K562 (cell line): Measurements from ENCODE around the gene PCYT1A. TPM values are rescaled to one million over a fixed set of nuclear protein-coding genes. Genes with fewer than 3 reads are reported as not detected.
A peak's percentile ranks its signal among the peaks of the same experiment; 100 is the strongest.

ENCODE experiments used
- ATAC-seq: fragments of 200-7000 bp; cut with Tn5 transposase; 3 replicates; pipeline ENCODE4 v1.9.1; 2020; ENCODE audit warnings: moderate library complexity
- BruUV-seq: library from RNA; stranded (reverse); fragments of 400-500 nt; replicated peaks from 2 replicates; lab custom pipeline; 2021; lab: Mats Ljungman, UMichigan
- CTCF ChIA-PET: fragments of 300-600 bp; formaldehyde crosslinking; extraction: SDS; loops from one replicate; lab custom pipeline; 2021; ENCODE audit warnings: low intra/inter-chr PET ratio; lab: Yijun Ruan, JAX
- POLR2A ChIA-PET: fragments of 300-600, 350-650 bp; sonication (Branson Sonifier 250); formaldehyde crosslinking; extraction: SDS; loops from one replicate; lab custom pipeline; 2021; ENCODE audit warnings: antibody characterized with exemption, inconsistent platforms; lab: Yijun Ruan, JAX
- DNase-seq, 4 experiments: peaks; one replicate each; pipeline versions ENCODE4 v3.0.0 to v3.0.0-alpha.2; 2011 to 2018; ENCODE audit warnings: low spot score in 3 of 4, mixed read lengths in 3 of 4; ENCODE audit errors: extremely low read depth in 1 of 4
- FAIRE-seq: peaks from 2 replicates; lab custom pipeline; 2011; peaks lifted over from hg19 to GRCh38; lab: Jason Lieb, UNC
- H2AFZ ChIP-seq: 2 replicates; pipeline ENCODE4 v1.6.0; 2011; ENCODE audit warnings: low read depth, low read length, control low read depth, inconsistent platforms
- H3K27ac ChIP-seq: fragments of 200-600 bp; 3 replicates; pipeline ENCODE4 v1.8.0; 2011; ENCODE audit warnings: low read depth, mild to moderate bottlenecking, control low read depth, inconsistent platforms, low read length, moderate library complexity, mixed read lengths; ENCODE audit errors: extremely low read depth
- H3K27me3 ChIP-seq, 2 experiments: fragments of 300-600 bp in 1 of 2; 2 replicates in 1 of 2; 3 replicates in 1 of 2; pipeline versions ENCODE4 v1.6.0 to v1.8.0; 2011; ENCODE audit warnings: inconsistent platforms in 2 of 2, low read length in 2 of 2, mild to moderate bottlenecking in 1 of 2, mixed read lengths in 1 of 2, moderate library complexity in 1 of 2; ENCODE audit not compliant: control insufficient read depth in 2 of 2, insufficient read depth in 2 of 2
- H3K36me3 ChIP-seq: fragments of 300-600 bp; 3 replicates; pipeline ENCODE4 v1.8.0; 2011; ENCODE audit warnings: mild to moderate bottlenecking, low read length, inconsistent platforms; ENCODE audit not compliant: control insufficient read depth, insufficient read depth
- H3K4me1 ChIP-seq, 2 experiments: fragments of 200-600 bp in 1 of 2; replicated peaks in 1 of 2; 2 replicates in 1 of 2; 3 replicates in 1 of 2; pipeline versions ENCODE4 v1.5.1 to v1.8.0; 2011; ENCODE audit warnings: inconsistent platforms in 2 of 2, low read length in 2 of 2, mild to moderate bottlenecking in 1 of 2, mixed read lengths in 1 of 2, moderate library complexity in 1 of 2; ENCODE audit not compliant: control insufficient read depth in 2 of 2, insufficient read depth in 2 of 2
- H3K4me2 ChIP-seq: 2 replicates; pipeline ENCODE4 v1.6.1; 2011; ENCODE audit warnings: low read length, control low read depth, inconsistent platforms, mixed read lengths; ENCODE audit not compliant: insufficient read depth
- H3K4me3 ChIP-seq: fragments of 200-600 bp; sonication (generic), shearing (Covaris generic); 2 replicates; pipeline ENCODE4 v1.5.1; 2016; ENCODE audit warnings: control low read depth, inconsistent platforms
- H3K79me2 ChIP-seq: fragments of 200-600 bp; 3 replicates; pipeline ENCODE4 v1.8.0; 2011; ENCODE audit warnings: low read length, inconsistent platforms; ENCODE audit not compliant: control insufficient read depth, insufficient read depth
- H3K9ac ChIP-seq, 2 experiments: 2 replicates each; pipeline versions ENCODE4 v1.6.0 to v1.6.1; 2011; ENCODE audit warnings: low read depth in 2 of 2, low read length in 2 of 2, control low read depth in 1 of 2, inconsistent platforms in 1 of 2, mild to moderate bottlenecking in 1 of 2, mixed read lengths in 1 of 2; ENCODE audit not compliant: insufficient read depth in 1 of 2
- H3K9me1 ChIP-seq: one replicate; pipeline ENCODE4 v1.6.0; 2011; ENCODE audit warnings: inconsistent platforms, mild to moderate bottlenecking, low read length, moderate library complexity; ENCODE audit not compliant: control insufficient read depth, insufficient read depth
- H3K9me3 ChIP-seq: replicated peaks from 2 replicates; pipeline ENCODE4 v1.5.1; 2011; ENCODE audit warnings: low read depth, low read length, inconsistent platforms; ENCODE audit not compliant: control insufficient read depth, insufficient read depth
- H4K20me1 ChIP-seq: replicated peaks from 2 replicates; pipeline ENCODE4 v1.6.1; 2011; ENCODE audit warnings: low read length, inconsistent platforms, mixed read lengths; ENCODE audit not compliant: control insufficient read depth, insufficient read depth
- ARID2 ChIP-seq: fragments of 450-650 bp; IDR thresholded peaks from 2 replicates; pipeline ENCODE4 v1.6.1; 2017; ENCODE audit warnings: antibody characterized with exemption, mild to moderate bottlenecking
- E2F6 ChIP-seq, 2 experiments: IDR thresholded peaks; 2 replicates each; pipeline ENCODE4 v1.6.1; 2011; ENCODE audit warnings: borderline replicate concordance in 1 of 2, control low read depth in 1 of 2, low read depth in 1 of 2, low read length in 1 of 2, mild to moderate bottlenecking in 1 of 2, mixed read lengths in 1 of 2, moderate library complexity in 1 of 2; ENCODE audit not compliant: insufficient read depth in 1 of 2, insufficient read length in 1 of 2, poor library complexity in 1 of 2, severe bottlenecking in 1 of 2; ENCODE audit errors: extremely low read depth in 1 of 2
- WGBS: fragments of 100-300 bp; shearing (Covaris generic); methylation state at CpG from one replicate; pipeline ENCODE4 v1.1.6; 2016; ENCODE audit warnings: low coverage, mixed read lengths; ENCODE audit not compliant: insufficient coverage; ENCODE audit errors: missing lambda C conversion rate; 5-methylcytosine and 5-hydroxymethylcytosine counted together
- in situ Hi-C: fragments of 300-500 bp; cut with MboI; formaldehyde crosslinking; loops from 4 replicates; pipeline ENCODE4 v1.15.0; 2018; ENCODE audit warnings: inconsistent platforms, mixed read lengths
- intact Hi-C: fragments of 100-400 bp; cut with micrococcal nuclease; formaldehyde crosslinking; loops from 2 replicates; pipeline ENCODE4 v1.14.2; 2022
- polyA plus RNA-seq, 8 experiments: library from polyadenylated mRNA; depleted of rRNA in 4 of 8; stranded (reverse) in 5 of 8; unstranded in 3 of 8; fragments of >200 nt; fragmentation: Nextera tagmentation in 2 of 8; fragmentation: Illumina TruSeq in 1 of 8; extraction: Ambion mirVana in 2 of 8; extraction: Trizol in 1 of 8; gene quantifications; 2 replicates each; pipeline versions ENCODE4 v1.2.1 to v1.2.3, GENCODE V29; 2011 to 2014; ENCODE audit warnings: inconsistent platforms in 1 of 8, missing spikeins in 1 of 8
- total RNA-seq, 7 experiments: library from RNA; depleted of rRNA in 6 of 7; stranded (reverse); fragments of >200 nt in 6 of 7; fragmentation: Illumina TruSeq in 2 of 7; extraction: Trizol in 2 of 7; gene quantifications; 2 replicates each; pipeline versions ENCODE4 v1.2.1 to v1.2.3, GENCODE V29; 2011 to 2021; ENCODE audit warnings: low replicate concordance in 1 of 7

The PCYT1A gene
- total and polyA plus RNA-seq, 9 of the 15 experiments (the other 6 are each of a cell fraction or from before 2014, with no cell fraction given), result 13.4 to 62.8 (median 49.4) TPM

- FAIRE-seq, result no peak
- H3K9me1 ChIP-seq, result no peaks in the 10 kb centered on the region
- no TSS peak for BruUV-seq
- no peak for DNase-seq
- no peaks in the 10 kb centered on the region for H3K36me3 ChIP-seq
- peaks cover 13 to 48% of the 10 kb centered on the region in 2 experiments; a peak in 4 of 5 replicates for H3K4me1 ChIP-seq
- TF ChIP-seq E2F6 (IDR thresholded peaks at IDR 0.05; ENCODE audit: borderline replicate concordance in 1 of 2, extremely low read depth in 1 of 2, insufficient read depth in 1 of 2, insufficient read length in 1 of 2, low read depth in 1 of 2, low read length in 1 of 2, poor library complexity in 1 of 2, severe bottlenecking in 1 of 2) (peak in 1 of 2 experiments; percentile 10), ARID2 (no peak)
- no peak within 1 kb of the TSS for H3K4me3 ChIP-seq
- peak within 1 kb of the TSS in 1 of 2 experiments; percentile 70; a peak in 2 of 4 replicates for H3K9ac ChIP-seq
- H2AFZ ChIP-seq, result peak within 1 kb of the TSS; percentile 67
- CTCF ChIA-PET, result no interaction called here
- in situ Hi-C loops (loop anchor here (25.0 kb wide), 1 partner anchor 499 kb away; the partner anchor contains the start of gene MUC20), intact Hi-C loops (no loop called here)
- POLR2A ChIA-PET, result no interaction called here
- no peaks in the 10 kb centered on the region for H4K20me1 ChIP-seq
- no peak within 1 kb of the TSS for H3K27ac ChIP-seq
- 61% methylated on average over 20 of the region's 23 CpGs for WGBS
- no peaks in the 10 kb centered on the region for H3K27me3 ChIP-seq
- no peak for ATAC-seq
- no peak within 1 kb of the TSS for H3K4me2 ChIP-seq
- no peaks in the 10 kb centered on the region for H3K9me3 ChIP-seq
- no peaks in the 10 kb centered on the region for H3K79me2 ChIP-seq
These were observed 76.6 kb downstream of the PCYT1A start, which contains the start of gene ZDHHC19 for GRCh38 chr3:196210673-196211556. Gene ZDHHC19 (minus strand): TSS chr3:196211400. CDS start chr3:196211315, 85 bp downstream.
